ENCODE results near the gene ZBED4. TPM values are rescaled to one million over a fixed set of nuclear protein-coding genes. Genes with fewer than 3 reads are reported as not detected.

Gene ZBED4
- total RNA-seq, 1 donor from 2014 or later = 4.1 TPM

DNA sequence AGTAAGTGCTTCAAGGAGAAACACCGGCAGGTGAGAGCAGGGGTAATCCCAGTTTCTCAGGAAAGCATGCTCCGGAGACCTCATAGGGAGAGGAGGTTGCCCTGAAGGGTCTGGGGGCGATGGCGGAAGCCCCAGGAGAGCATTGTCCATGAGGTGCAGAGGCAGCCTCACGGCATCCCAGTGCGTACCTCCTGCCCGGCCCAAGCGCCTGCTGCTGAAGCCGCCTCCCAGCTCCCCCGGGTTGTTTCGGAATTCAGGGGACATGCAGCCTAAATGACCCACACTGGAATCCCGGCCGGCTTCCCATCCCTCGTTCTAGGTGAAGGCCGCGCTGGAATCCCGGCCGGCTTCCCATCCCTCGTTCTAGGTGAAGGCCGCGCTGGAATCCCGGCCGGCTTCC lies 2.7 kb downstream of the ZBED4 start:
- no peaks in the 10 kb centered on the region for H3K27me3 ChIP-seq (ENCODE audit: low read depth)
- no peak overlapping the region for H3K4me3 ChIP-seq
- intact Hi-C loops (cut with micrococcal nuclease) = no loop called here
- no peak for DNase-seq
- peaks cover 4% of the 10 kb centered on the region for H3K36me3 ChIP-seq
- no peak overlapping the region for H3K27ac ChIP-seq (replicated peaks)
- H3K9me3 ChIP-seq (replicated peaks) = no peaks in the 10 kb centered on the region
- H3K4me1 ChIP-seq = peaks cover 34% of the 10 kb centered on the region
- TF ChIP-seq, protein P1, sequence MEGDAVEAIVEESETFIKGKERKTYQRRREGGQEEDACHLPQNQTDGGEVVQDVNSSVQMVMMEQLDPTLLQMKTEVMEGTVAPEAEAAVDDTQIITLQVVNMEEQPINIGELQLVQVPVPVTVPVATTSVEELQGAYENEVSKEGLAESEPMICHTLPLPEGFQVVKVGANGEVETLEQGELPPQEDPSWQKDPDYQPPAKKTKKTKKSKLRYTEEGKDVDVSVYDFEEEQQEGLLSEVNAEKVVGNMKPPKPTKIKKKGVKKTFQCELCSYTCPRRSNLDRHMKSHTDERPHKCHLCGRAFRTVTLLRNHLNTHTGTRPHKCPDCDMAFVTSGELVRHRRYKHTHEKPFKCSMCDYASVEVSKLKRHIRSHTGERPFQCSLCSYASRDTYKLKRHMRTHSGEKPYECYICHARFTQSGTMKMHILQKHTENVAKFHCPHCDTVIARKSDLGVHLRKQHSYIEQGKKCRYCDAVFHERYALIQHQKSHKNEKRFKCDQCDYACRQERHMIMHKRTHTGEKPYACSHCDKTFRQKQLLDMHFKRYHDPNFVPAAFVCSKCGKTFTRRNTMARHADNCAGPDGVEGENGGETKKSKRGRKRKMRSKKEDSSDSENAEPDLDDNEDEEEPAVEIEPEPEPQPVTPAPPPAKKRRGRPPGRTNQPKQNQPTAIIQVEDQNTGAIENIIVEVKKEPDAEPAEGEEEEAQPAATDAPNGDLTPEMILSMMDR (IDR thresholded peaks at IDR 0.05; ENCODE audit: borderline replicate concordance) = no peak

GRCh38 chr22:49856766-49857618 lies 3.3 kb downstream of the ZBED4 start:
- no peak overlapping the region for H3K27ac ChIP-seq (replicated peaks)
- intact Hi-C loops (cut with micrococcal nuclease) = no loop called here
- H3K27me3 ChIP-seq (ENCODE audit: low read depth) = no peaks in the 10 kb centered on the region
- TF ChIP-seq, protein P1 (IDR thresholded peaks at IDR 0.05; ENCODE audit: borderline replicate concordance) = no peak
- no peaks in the 10 kb centered on the region for H3K9me3 ChIP-seq (replicated peaks)
- H3K4me3 ChIP-seq = no peak overlapping the region
- H3K36me3 ChIP-seq = peaks cover 4% of the 10 kb centered on the region
- DNase-seq = no peak
- peaks cover 37% of the 10 kb centered on the region for H3K4me1 ChIP-seq

DNA sequence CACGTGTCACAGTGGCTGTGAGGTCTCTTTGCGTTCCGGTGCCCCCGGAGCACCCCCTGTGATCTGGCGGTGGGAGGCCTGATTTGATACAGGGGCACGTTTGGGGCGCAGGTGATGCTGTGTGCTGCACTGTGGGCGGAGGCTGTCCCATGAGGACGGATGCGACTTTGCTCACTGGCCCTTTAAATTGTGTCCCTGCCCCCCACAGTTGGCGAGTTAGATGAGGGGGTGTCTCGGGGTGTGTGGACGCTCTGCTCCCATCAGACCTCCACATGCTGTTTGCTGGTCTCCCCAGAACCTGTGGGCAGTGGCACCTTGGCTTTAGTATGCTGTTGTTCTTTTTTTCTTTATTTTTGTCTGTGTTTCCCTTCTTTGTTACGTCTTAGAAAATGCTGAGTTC lies 5.2 kb downstream of the ZBED4 start:
- intact Hi-C loops (cut with micrococcal nuclease) = no loop called here
- H3K4me3 ChIP-seq = no peak overlapping the region
- H3K36me3 ChIP-seq = peaks cover 4% of the 10 kb centered on the region
- no peaks in the 10 kb centered on the region for H3K27me3 ChIP-seq (ENCODE audit: low read depth)
- peaks cover 28% of the 10 kb centered on the region for H3K4me1 ChIP-seq
- no peaks in the 10 kb centered on the region for H3K9me3 ChIP-seq (replicated peaks)
- TF ChIP-seq, protein P1 (IDR thresholded peaks at IDR 0.05; ENCODE audit: borderline replicate concordance) = no peak
- H3K27ac ChIP-seq (replicated peaks) = no peak overlapping the region
- DNase-seq = no peak

DNA sequence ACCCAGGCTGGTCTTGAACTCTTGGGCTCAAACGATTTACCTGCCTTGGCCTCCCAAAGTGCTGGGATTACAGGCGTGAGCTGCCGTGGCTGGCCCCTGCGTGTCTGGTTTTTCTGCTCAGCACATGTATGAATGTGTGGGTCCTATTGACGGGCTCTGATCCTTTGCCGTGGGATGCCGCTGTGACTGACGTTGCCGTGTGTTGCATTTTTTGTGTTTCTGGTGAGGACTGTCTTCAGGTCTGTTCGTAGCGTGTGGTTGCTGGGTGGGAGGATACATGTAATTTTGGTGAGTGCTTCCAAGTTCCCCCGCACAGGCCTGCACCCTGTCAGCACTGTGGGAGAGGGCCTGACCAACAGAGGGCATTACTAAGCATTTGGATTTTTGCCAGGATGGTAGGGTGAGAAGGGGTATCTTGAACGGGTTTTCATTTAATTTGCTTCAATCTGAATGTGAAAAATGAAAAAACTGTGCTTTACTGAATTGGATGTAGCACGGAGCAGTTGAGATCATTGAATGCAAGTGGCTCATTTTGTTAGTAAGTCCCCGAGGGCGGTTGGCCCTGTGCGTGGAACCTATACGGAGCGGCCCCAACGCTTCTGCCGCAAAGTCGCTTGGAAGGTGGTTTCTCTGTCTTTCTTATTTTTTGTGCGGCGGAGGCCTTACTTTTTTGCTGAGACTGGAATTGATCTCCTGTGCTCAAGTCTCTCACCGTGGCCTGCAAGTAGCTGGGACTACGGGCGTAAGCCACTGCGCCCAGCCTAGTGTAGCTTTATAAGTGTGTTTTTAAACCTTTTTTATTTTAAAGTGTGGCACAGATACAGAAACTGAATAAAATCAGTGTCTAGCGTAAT lies 8.2 kb downstream of the ZBED4 start:
- Histone ChIP-seq H3K27ac (replicated peaks) (no peak overlapping the region), H3K27me3 (ENCODE audit: low read depth) (no peaks in the 10 kb centered on the region), H3K4me1 (peaks cover 5% of the 10 kb centered on the region), H3K9me3 (replicated peaks) (peaks cover 22% of the 10 kb centered on the region), H3K4me3 (no peak overlapping the region), H3K36me3 (peaks cover 10% of the 10 kb centered on the region)
- TF ChIP-seq, protein P1 (IDR thresholded peaks at IDR 0.05; ENCODE audit: borderline replicate concordance) = no peak
- intact Hi-C loops (cut with micrococcal nuclease) = no loop called here
- no peak for DNase-seq

- Histone ChIP-seq H3K4me1 (peaks cover 5% of the 10 kb centered on the region), H3K27me3 (ENCODE audit: low read depth) (no peaks in the 10 kb centered on the region), H3K27ac (replicated peaks) (no peak overlapping the region), H3K4me3 (no peak overlapping the region), H3K36me3 (peaks cover 15% of the 10 kb centered on the region), H3K9me3 (replicated peaks) (peaks cover 28% of the 10 kb centered on the region)
- DNase-seq = no peak
- intact Hi-C loops (cut with micrococcal nuclease) = no loop called here
- TF ChIP-seq, protein P1 (IDR thresholded peaks at IDR 0.05; ENCODE audit: borderline replicate concordance) = no peak
Observed at GRCh38 chr22:49862496-49862776, 8.8 kb downstream of the ZBED4 start.
